SIG-M5 treated with dmso at 0.1 percent for 504 hours (cell line): ENCODE data around the gene FAM221B.

ENCODE experiments used
- DNase-seq: peaks from one replicate; lab custom pipeline; 2025; ENCODE audit not compliant: unreplicated experiment; lab: John Stamatoyannopoulos, UW

FAM221B gene

DNA sequence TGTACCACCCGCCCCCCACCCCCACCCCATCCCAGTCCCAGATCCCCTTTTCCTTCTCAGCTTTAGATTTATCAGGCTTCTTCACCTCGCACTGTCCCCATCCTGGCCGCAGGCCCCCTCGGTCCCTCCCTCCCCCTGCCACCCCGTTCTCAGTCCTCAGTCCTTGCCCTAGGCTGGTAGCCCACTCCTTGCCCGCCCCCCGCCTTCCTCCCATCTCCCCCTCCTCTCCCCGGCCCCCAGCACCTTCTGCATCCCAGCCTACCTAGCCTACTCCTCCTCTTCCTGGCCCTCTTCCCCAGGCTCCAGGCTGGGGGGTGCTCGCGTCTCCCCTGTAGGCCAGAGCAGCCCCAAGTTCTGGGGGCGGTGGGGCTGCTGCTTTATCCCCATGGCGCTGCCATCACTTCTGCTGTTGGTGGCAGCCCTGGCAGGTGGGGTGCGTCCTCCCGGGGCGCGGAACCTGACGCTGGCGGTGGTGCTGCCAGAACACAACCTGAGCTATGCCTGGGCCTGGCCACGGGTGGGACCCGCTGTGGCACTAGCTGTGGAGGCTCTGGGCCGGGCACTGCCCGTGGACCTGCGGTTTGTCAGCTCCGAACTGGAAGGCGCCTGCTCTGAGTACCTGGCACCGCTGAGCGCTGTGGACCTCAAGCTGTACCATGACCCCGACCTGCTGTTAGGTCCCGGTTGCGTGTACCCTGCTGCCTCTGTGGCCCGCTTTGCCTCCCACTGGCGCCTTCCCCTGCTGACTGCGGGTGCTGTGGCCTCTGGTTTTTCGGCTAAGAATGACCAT, 36.3 kb downstream of the FAM221B start:
- DNase-seq = no peak

DNA sequence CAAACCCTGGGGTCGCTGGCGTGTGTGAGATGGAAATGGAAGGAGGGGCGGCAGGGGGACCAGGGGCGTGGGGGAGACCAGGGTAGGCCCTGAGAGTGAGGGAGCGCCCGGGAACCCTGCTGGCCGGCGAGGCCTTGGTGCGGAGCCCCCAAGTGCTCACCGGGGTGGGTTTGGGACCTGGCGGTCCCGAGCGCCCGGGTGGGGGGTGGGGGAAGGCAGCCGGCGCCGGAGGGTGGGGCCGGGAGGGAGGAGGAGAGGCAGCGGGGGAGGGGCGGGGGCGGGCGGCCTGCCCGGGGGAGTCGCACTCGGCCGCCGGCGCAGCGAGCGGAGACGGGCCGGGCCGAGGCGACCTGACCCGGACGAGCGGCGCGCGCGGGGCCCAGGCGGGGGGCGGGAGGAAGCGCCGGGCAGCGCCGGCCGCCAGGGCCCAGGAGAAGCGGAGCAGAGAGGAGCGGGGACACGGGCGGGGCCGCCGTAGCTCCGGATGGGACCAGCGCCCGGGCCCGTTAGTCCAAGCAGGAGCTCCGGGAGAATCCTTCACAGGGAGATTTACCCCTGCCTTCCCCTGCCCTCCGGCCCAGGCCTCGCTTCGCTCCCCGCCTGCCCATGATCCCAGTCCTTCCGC, 37.1 kb downstream of the FAM221B start, which contains the start of gene NPR2:
TSS of gene NPR2 (plus strand) at position 295 of the 625 bp plus-strand sequence. CDS start 818 bp downstream, outside the sequence.
- no peak for DNase-seq

DNA sequence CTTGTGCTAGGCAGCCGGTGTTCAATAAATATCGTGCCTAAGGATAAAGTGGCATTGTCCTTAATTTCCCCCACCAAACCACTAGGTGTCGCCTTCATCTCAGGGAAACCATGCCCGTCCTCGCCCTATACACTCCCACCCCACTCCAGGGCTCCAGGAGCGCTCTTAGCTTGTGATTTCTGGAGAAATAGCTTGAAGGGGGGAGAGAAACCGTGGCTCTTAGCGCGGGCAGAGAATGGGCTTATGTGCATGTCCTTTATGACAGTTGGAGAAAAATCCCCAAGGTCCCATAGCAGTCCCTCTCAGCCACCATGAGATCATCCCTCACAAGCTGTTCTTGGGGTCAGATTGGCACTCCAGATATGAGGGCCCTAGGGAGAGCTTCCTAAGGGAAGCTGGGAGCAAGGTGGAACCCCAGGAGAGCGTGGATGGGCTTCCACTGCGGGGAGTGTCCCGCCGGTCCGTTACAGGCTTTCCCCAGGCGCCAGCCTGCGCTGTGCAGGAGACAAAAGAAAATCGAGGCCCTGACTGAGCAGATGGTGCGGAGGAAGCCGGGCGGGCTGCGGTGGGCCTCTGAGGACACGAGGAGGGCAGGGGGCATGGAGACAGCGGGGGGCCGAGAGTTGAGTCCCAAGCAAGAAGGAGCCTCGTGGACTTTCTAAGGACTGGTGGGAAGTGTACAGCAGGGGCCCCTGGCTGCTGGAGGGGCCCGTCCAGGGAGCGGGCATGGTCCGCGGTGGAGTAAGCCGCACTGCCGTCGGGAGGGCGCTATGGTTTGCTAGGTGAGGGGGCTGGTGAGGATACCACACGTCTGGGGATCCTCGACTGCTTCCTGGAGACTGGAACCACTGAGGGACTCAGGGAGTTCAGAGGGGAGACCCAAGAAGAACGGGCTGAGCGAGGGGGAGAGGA, 37.9 kb downstream of the FAM221B start:
- DNase-seq = peak; percentile 68

DNA sequence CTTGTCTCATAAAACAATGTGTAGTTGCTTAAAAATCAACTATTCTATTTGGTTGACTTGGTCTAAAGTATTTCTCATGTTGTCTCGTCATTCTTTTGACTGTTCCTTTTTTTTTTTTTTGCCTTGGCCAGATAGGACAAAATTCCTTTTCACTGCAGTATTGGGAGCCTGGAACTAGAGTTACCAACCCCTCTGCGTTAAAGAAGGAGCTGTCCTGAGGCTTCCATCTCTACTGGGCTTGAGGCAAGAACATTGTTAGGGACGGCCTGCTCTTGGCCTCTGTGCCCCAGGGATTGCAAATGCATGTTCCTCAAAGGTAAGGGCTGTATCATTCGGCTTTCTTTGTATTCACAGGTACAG, 38.5 kb downstream of the FAM221B start:
- DNase-seq = no peak

DNA sequence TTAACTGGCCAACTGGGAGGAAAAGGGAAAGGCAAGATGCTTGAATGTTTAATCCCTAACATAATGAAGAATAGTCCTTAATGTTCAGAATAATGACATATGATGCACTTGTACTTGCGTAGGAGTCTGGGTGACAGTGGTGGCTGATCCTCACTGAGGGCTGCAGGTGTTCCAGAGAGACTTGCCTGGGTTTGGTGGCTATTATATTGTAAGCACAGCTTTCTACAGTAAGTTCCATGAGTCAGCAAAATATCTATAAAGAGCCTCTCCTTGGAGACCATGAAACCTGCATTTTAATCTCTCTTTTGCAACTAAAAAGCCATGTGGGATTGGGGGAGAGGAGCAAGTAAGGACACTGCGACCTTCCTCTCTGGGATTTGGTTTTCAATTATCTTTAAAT, 39.0 kb downstream of the FAM221B start:
- no peak for DNase-seq

DNA sequence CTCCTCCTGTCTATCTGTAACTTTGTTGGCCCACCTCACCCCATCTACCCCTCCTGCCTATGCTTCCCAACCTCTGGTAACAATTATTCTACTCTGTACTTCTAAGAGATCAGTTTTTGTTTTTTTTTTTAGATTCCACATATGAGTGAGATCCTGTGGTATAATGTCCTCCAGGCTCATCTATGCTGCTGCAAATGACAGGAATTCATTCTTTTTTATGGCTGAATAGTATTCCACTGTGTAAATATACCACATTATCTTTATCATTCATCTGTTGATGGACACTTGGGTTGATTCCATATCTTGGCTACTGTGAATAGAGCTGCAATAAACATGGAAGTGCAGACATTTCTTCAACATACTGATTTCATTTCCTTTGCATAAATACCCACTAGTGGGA, 45.1 kb downstream of the FAM221B start:
- no peak for DNase-seq

DNA sequence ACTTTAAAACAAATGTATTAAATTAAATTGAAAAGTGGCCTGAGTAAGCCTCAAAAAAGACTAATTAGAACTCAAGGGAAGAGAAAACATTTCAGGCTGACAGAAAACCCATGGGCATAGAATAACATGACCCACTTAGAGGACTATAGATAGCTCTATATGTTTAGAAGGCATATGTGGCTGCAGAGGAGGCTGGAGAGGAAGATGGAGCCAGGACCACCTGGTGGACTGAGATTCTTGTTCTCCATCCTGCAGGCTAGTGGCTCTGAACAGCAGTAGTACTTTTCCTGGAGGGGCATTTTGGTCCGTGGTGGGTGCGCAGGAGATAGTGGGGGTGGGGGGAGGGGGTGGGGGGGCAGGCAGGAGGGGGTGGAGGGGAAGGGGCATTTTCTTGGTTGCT, 47.5 kb downstream of the FAM221B start:
- no peak for DNase-seq

DNA sequence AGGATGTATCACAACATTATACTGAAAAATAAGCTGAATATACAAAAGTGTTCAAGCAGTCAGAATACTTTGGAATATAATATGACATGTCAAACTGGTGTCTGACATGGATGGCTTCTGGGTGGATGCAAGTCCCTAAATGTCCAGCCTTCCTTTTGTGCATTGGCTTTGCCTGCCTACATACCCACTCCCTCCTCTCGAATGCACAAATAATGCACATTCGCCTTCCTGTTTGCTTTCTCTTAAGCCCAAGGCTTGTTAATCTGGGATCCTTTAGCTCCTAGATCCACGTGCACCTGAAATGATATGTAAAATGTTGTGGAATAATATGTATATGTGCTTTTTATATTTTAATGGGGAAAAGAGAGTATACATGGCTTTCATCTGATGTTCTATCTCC, 50.0 kb downstream of the FAM221B start:
- no peak for DNase-seq

DNA sequence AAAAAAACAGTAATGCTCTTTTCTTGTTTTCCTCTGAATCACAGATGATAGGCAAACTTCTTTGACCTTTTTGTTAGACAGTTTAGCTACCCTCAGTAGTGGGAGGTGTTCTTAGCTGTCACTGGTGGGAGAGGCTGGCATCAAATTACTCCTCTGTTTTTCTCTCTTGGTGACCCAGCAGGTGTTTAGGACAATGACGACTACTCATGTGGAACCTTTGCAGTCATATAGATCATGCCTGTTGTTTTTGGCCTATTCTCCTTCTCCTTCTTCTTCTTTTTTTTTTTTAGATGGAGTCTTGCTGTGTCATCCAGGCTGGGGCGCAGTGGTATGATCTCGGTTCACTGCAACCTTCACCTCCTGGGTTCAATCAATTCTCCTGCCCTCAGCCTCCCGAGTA, 52.5 kb downstream of the FAM221B start:
- DNase-seq = no peak

DNA sequence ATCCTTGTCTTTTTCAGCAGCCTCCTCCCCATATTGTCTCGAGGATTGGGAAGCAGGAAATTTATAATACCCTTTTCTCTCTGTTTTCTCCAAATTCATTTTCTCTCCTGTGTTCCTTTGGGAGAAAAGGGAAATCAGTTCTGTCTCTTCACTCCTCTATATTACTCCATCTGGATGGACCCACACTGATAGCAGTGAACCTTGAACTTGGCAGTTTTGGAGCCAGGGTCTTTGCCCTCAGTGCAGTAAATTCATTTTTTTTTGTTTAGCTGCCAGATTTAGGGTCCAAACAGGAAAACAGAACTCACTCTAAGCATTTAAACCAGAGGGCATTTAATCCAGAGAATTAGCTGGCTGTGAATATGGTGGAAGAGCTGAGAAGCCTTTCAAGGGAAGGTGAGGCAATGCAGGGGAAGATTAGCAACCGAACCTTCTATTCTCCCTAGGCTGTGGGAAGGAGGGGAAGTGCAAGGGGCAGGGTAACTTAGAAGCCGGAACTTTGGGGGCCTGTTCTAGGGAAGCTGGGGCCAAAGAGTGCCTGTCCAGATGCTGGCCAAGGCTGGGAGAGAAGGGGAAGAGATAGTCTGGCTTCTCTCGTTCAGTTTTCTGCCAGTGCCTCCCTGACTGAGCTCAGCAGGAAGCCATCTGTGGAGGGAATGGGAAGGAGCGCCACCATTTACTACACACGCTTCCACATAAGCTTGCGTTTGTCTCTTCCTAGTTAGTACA, 53.5 kb downstream of the FAM221B start:
- DNase-seq = peak; percentile 20

DNA sequence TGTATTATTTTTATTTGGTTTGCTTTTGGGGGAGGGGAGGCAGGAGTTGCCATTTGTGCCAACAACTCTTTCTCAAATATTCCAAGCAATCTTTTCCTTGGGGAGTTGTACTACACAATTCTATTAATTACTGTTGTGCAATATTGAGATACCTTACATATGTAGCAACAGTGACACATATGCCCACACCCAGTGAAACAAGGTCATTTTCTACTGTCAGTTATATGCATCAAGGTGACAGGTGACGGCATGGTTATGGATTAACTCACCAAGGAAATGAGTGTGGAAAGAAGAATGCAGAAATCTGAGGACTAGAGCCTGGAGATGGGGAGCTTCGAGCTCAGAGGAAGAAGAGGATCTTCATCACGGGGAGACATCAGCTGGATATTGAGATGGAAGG, 56.6 kb downstream of the FAM221B start:
- no peak for DNase-seq

DNA sequence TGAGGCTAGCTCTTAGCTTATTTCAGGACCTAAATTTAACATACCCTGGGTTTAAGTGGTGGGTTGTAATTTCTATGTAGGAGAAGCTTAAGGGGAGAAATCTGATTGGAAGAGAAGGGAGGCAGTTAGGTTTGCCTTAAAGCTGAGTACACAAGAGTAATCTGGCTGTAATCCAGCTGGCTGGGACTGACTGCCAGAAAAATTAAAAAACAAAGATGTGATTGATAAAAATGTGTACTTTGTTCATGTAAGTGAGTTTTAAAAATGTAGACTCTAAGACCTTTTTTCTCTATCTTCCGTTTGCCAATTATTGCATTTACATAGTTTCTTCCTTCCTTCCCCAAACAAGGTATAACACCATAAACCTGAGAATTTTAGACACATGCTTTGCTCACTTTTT, 57.0 kb downstream of the FAM221B start:
- DNase-seq = no peak

DNA sequence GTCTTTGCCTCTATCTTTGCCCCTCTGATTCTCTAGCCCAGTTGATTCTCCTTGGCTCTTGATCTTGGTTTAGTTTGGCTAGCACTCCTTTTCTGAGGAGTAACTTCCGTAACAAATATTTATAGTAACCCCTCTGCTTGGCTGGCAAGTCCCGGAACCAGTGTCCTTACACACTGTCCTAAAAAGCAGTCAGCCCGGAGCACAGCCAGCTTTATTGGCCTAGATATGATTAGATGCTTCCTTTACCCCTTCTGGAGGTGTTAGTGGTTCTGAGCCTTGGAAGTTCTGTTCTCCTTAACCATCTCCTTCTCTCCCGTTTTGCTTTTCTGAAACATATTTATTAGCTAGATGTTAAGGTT, 57.5 kb downstream of the FAM221B start:
- DNase-seq = no peak

DNA sequence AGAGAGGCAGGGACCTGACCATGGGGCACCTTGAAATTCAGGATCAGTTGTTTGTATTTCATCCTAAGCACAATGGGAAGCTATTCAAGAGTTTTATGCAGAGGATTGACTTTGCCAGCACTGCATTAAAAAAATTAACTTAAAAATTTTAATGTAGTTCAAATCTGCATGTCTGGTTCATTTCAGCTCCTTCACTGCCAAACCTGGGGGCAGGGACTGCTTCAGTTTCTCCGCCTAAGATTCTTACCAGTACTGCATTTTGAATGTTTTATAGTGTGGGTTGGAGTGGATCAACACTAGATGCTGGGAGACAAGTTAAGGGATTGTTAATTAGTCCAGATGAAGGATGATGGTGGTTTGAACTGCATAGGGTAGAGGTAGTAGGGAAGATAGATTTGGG, 58.8 kb downstream of the FAM221B start:
- no peak for DNase-seq

DNA sequence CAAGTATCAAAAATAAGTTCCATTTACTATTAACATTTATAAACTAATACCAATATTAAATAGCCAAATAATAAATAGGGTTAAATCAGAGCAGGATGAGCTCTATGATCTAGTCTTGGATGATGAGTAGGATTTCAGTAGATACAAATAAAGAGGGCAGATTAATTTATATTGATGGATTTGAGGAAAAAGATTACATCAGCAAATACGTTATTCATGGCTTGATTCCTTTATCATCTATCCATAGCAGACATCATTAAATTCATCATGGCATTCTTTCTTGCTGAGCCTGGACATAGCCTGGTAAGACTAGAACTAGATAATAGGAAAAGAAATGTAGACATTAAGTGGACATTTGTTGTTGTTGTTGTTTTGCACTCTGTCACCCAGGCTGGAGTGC, 61.1 kb downstream of the FAM221B start:
- no peak for DNase-seq

DNA sequence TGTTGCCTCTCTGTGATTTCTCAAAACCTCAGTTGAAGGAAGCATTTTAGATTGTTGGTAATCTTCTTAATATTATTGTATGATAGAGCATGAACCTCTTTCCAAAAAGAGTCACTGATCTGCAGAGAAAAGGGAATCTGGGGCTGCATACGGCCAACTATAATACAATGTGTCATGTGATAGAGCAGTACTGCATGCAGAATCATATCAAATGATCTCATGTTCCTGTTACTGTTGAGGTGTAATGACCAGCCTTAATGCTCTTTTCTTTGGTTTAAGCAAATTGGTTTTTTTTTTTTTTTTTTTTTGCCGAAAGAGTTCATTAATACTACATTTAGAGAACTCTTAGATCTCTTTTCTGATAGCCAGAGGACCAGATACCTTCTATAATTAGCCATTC, 61.5 kb downstream of the FAM221B start:
- DNase-seq = no peak
